ENCODE results near the gene MISP. TPM values are rescaled to one million over a fixed set of nuclear protein-coding genes. Genes with fewer than 3 reads are reported as not detected.

The MISP gene
- total RNA-seq, 1 donor from 2014 or later = 1.1 TPM

GRCh38 chr19:795073-795611 lies 44.2 kb downstream of the MISP start:
- no peaks in the 10 kb centered on the region for H3K9me3 Mint-ChIP-seq (ENCODE audit: low read depth)
- H3K4me3 Mint-ChIP-seq (ENCODE audit: low read depth) = peak overlapping the region; percentile 3
- H3K36me3 Mint-ChIP-seq (ENCODE audit: insufficient read depth) = peaks cover 6% of the 10 kb centered on the region
- TF ChIP-seq CTCF (IDR thresholded peaks at IDR 0.05; ENCODE audit: unreplicated experiment) = no peak
- H3K27me3 Mint-ChIP-seq = no peaks in the 10 kb centered on the region
- no peak overlapping the region for H3K27ac Mint-ChIP-seq
- no peak for DNase-seq (ENCODE audit: low spot score, unreplicated experiment)
- peaks cover 14% of the 10 kb centered on the region for H3K4me1 Mint-ChIP-seq (ENCODE audit: low read depth)

- no peak for DNase-seq (ENCODE audit: low spot score, unreplicated experiment)
- no peak for TF ChIP-seq CTCF (IDR thresholded peaks at IDR 0.05; ENCODE audit: unreplicated experiment)
- peaks cover 20% of the 10 kb centered on the region for H3K4me1 Mint-ChIP-seq (ENCODE audit: low read depth)
- peak overlapping the region; percentile 3 for H3K4me3 Mint-ChIP-seq (ENCODE audit: low read depth)
- H3K27me3 Mint-ChIP-seq = no peaks in the 10 kb centered on the region
- H3K27ac Mint-ChIP-seq = no peak overlapping the region
- H3K36me3 Mint-ChIP-seq (ENCODE audit: insufficient read depth) = peaks cover 6% of the 10 kb centered on the region
- H3K9me3 Mint-ChIP-seq (ENCODE audit: low read depth) = no peaks in the 10 kb centered on the region
Measured at GRCh38 chr19:795691-796581, 45.0 kb downstream of the MISP start.

- Mint-ChIP-seq H3K9me3 (ENCODE audit: low read depth) (no peaks in the 10 kb centered on the region), H3K4me1 (ENCODE audit: low read depth) (peaks cover 26% of the 10 kb centered on the region), H3K4me3 (ENCODE audit: low read depth) (peak within 1 kb of the TSS; percentile 85), H3K36me3 (ENCODE audit: insufficient read depth) (peaks cover 6% of the 10 kb centered on the region), H3K27me3 (no peaks in the 10 kb centered on the region), H3K27ac (peak within 1 kb of the TSS; percentile 97)
- DNase-seq (ENCODE audit: low spot score, unreplicated experiment) = peak; percentile 99
- no peak for TF ChIP-seq CTCF (IDR thresholded peaks at IDR 0.05; ENCODE audit: unreplicated experiment)
Measured at GRCh38 chr19:796692-797527, 46.0 kb downstream of the MISP start, which contains the start of gene PTBP1. PTBP1 (plus strand) TSS chr19:797452; CDS start chr19:797498, 46 bp downstream.

DNA sequence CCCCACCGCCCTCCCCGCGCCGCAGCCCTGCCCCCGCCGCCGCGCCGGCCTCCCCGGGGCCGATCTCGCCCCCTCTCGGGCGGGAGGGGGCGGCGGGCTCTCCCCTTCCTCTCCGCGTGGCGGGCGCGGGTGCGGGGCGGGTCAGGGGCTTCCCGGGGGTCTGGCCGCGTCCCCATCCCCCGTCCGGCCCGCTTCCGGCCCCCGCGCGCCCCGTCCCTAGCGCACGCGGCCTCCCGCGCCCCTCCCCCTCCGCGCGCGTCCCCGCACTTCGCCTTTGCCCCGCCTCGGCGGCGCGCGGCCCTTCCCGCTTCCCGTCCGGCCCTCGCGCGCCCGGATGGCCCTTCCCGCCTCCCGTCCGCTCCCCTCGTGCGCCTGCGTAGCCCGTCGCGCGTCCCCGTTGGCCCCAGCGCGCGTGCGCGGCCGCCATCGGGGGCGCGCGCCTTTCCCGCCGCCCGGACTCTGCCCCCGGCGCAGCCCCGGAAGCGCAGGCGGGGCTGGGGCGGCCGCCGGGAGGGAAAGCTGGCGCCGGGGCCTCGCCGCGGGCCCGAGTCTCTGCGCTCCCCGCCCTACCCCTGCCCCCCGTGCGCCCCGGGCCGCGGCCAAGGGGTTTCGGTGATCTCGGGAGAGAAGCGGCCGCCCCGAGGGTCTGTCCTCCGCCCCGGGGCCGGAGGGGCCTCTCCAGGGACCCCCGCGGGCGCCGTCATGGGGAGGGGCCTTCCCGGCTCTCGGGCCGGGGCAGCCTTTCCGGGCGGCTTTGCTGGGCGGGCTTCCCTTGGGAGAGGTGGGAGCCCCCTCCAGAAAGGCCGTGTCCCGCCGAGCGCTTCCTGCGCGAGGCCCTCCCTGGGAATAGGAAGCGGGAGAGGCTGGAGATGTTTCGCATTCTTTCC lies 46.9 kb downstream of the MISP start:
- peaks cover 9% of the 10 kb centered on the region for H3K36me3 Mint-ChIP-seq (ENCODE audit: insufficient read depth)
- peak overlapping the region; percentile 85 for H3K4me3 Mint-ChIP-seq (ENCODE audit: low read depth)
- no peaks in the 10 kb centered on the region for H3K9me3 Mint-ChIP-seq (ENCODE audit: low read depth)
- DNase-seq (ENCODE audit: low spot score, unreplicated experiment) = peak; percentile 79
- no peaks in the 10 kb centered on the region for H3K27me3 Mint-ChIP-seq
- no peak for TF ChIP-seq CTCF (IDR thresholded peaks at IDR 0.05; ENCODE audit: unreplicated experiment)
- peak overlapping the region; percentile 94 for H3K27ac Mint-ChIP-seq
- peaks cover 33% of the 10 kb centered on the region for H3K4me1 Mint-ChIP-seq (ENCODE audit: low read depth)
